ENCODE measurements around the gene MPDU1. TPM values are rescaled to one million over a fixed set of nuclear protein-coding genes. Genes with fewer than 3 reads are reported as not detected.

MPDU1 gene
- total and polyA plus RNA-seq, 10 of the 15 experiments (the other 5 are each of a cell fraction or from before 2014, with no cell fraction given), result 3.6 to 138 (median 78.9) TPM

- TF ChIP-seq RB1 (IDR thresholded peaks at IDR 0.05; ENCODE audit: borderline replicate concordance) (peak; percentile 19; the same call in 1 of the 2 replicates), DPF2 (IDR thresholded peaks at IDR 0.05) (no peak), RAD21 (IDR thresholded peaks at IDR 0.05; ENCODE audit: insufficient read depth, low read depth, low read length) (no peak), HDGF (IDR thresholded peaks at IDR 0.05) (no peak), NFXL1 (IDR thresholded peaks at IDR 0.05; ENCODE audit: borderline replicate concordance) (no peak), USF2 (IDR thresholded peaks at IDR 0.05; ENCODE audit: borderline replicate concordance, low read depth, low read length) (no peak), SMARCA5 (IDR thresholded peaks at IDR 0.05) (0 out of 2 replicates have a peak, but pooled peaks have one; percentile 19), NFIC (IDR thresholded peaks at IDR 0.05; ENCODE audit: low read depth, low read length) (no peak), PML (IDR thresholded peaks at IDR 0.05; ENCODE audit: low read length) (no peak), POLR2AphosphoS5 (IDR thresholded peaks at IDR 0.05; ENCODE audit: low read length) (peak; percentile 37; the same call in 1 of the 2 replicates), PKNOX1 (IDR thresholded peaks at IDR 0.05) (no peak)
Measured at GRCh38 chr17:7615265-7615747, 31.7 kb downstream of the MPDU1 start (continued).

- no peak for FAIRE-seq
- intact Hi-C loops (cut with micrococcal nuclease; ENCODE audit: unreplicated experiment) (loop anchor here (5.0 kb wide), 1 partner anchor 36 kb away; the partner anchor contains the start of gene MPDU1), in situ Hi-C loops (cut with MboI) (no loop called here)
- no peak for ATAC-seq
- H3K4me1 ChIP-seq (ENCODE audit: control insufficient read depth, insufficient read depth, low read length), result no peaks in the 10 kb centered on the region
- ChIA-PET CTCF (interaction anchor here (1.3 kb wide), 1 partner anchor 69 kb away, joined by 3 read pairs; the partner anchor contains the start of gene TP53), POLR2A (interaction anchor here (0.6 to 1.4 kb wide), 3 partner anchors 9 to 485 kb away, joined by 3 to 6 read pairs (median 4); partner anchors contain the start of gene SAT2), SMC1A (ENCODE audit: uncharacterized antibody, unreplicated experiment) (interaction anchor here (1.3 to 1.5 kb wide), 2 partner anchors 9 to 67 kb away, joined by 3 read pairs; partner anchors contain the start of gene SAT2), RAD21 (ENCODE audit: unreplicated experiment) (no interaction called here)
- H3K4me3 ChIP-seq, result no peak overlapping the region
- no peaks in the 10 kb centered on the region for H3K36me3 ChIP-seq (ENCODE audit: control insufficient read depth in 2 of 2, insufficient read depth in 2 of 2, low read length in 1 of 2)
- 40% methylated on average over 5 of the region's 5 CpGs for WGBS (ENCODE audit: insufficient coverage, insufficient replicate concordance, low lambda C conversion rate, missing lambda C conversion rate)
- H3K9me3 ChIP-seq (replicated peaks; ENCODE audit: control insufficient read depth, insufficient read depth, low read length), result no peaks in the 10 kb centered on the region
- no peak overlapping the region for H3K4me2 ChIP-seq (ENCODE audit: control insufficient read depth, insufficient read depth)
- no peak overlapping the region for H3K27ac ChIP-seq (ENCODE audit: control insufficient read depth, insufficient read depth)
- no peaks in the 10 kb centered on the region for H3K27me3 ChIP-seq (replicated peaks in 1 of 2; ENCODE audit: control insufficient read depth in 2 of 2, insufficient read depth in 2 of 2, low read length in 1 of 2)
- BruUV-seq (replicated peaks), result no TSS peak
- TF ChIP-seq HDGF (IDR thresholded peaks at IDR 0.05), result no peak
- no peak for TF ChIP-seq ZNF622 (IDR thresholded peaks at IDR 0.05)
- TF ChIP-seq YBX1 (IDR thresholded peaks at IDR 0.05), result no peak
- no peak for TF ChIP-seq RAD21 (IDR thresholded peaks at IDR 0.05; ENCODE audit: insufficient read depth, low read depth, low read length)
- peaks cover 8% of the 10 kb centered on the region for H3K79me2 ChIP-seq (ENCODE audit: control insufficient read depth, insufficient read depth, low read length)
- H2AFZ ChIP-seq (ENCODE audit: control insufficient read depth, low read depth, low read length), result no peak overlapping the region
- no peak for DNase-seq (ENCODE audit: low read depth, low spot score)
- H3K9ac ChIP-seq (ENCODE audit: control insufficient read depth, insufficient read depth, low read length), result no peak overlapping the region
- no peaks in the 10 kb centered on the region; the same call in 1 of the 2 replicates for H4K20me1 ChIP-seq (ENCODE audit: control insufficient read depth, insufficient read depth)
Measured at GRCh38 chr17:7618608-7619007, 35.0 kb downstream of the MPDU1 start.

Measured in GM12878 (cell line).